GDM1 (cell line): ENCODE measurements around the gene EVL.
A peak's percentile ranks its signal among the peaks of the same experiment; 100 is the strongest.

Experiments
- DNase-seq: peaks from one replicate; lab custom pipeline; 2025; lab: John Stamatoyannopoulos, UW

The EVL gene

GRCh38 chr14:100109594-100109955 lies 44.4 kb downstream of the EVL start:
- no peak for DNase-seq

GRCh38 chr14:100110816-100111215 lies 45.6 kb downstream of the EVL start:
- DNase-seq = no peak

- no peak for DNase-seq
These were observed 46.9 kb downstream of the EVL start for GRCh38 chr14:100111931-100112704.

GRCh38 chr14:100114109-100114765 lies 49.0 kb downstream of the EVL start:
- DNase-seq = no peak

GRCh38 chr14:100115236-100115635 lies 50.0 kb downstream of the EVL start:
- DNase-seq = no peak

- DNase-seq = no peak
These were observed 50.5 kb downstream of the EVL start for GRCh38 chr14:100115726-100116125.

GRCh38 chr14:100116134-100116533 lies 50.9 kb downstream of the EVL start:
- DNase-seq = no peak

GRCh38 chr14:100117026-100117425 lies 51.8 kb downstream of the EVL start:
- no peak for DNase-seq

- DNase-seq = peak; percentile 51
These were observed 52.6 kb downstream of the EVL start for GRCh38 chr14:100117633-100118395.

GRCh38 chr14:100118396-100119011 lies 53.3 kb downstream of the EVL start:
- DNase-seq = no peak

GRCh38 chr14:100119251-100119650 lies 54.0 kb downstream of the EVL start:
- no peak for DNase-seq

GRCh38 chr14:100120522-100121269 lies 55.5 kb downstream of the EVL start:
- no peak for DNase-seq

GRCh38 chr14:100121643-100122480 lies 56.6 kb downstream of the EVL start:
- DNase-seq = no peak

- DNase-seq = no peak
These were observed 57.4 kb downstream of the EVL start for GRCh38 chr14:100122481-100123223.

GRCh38 chr14:100123618-100124017 lies 58.4 kb downstream of the EVL start:
- DNase-seq = no peak

- DNase-seq = no peak
These were observed 59.4 kb downstream of the EVL start for GRCh38 chr14:100124551-100125088.

GRCh38 chr14:100126401-100126800 lies 61.2 kb downstream of the EVL start:
- DNase-seq = no peak

- DNase-seq = no peak
These were observed 62.7 kb downstream of the EVL start for GRCh38 chr14:100127853-100128455.

GRCh38 chr14:100128688-100129087 lies 63.5 kb downstream of the EVL start:
- DNase-seq = no peak
